H9 (cell line): ENCODE data around the gene SPTAN1. TPM values are rescaled to one million over a fixed set of nuclear protein-coding genes. Genes with fewer than 3 reads are reported as not detected.

Source experiments
- DNase-seq: peaks from one replicate; pipeline ENCODE4 v3.0.0-alpha.2; 2017
- H2AFZ ChIP-seq: one replicate; pipeline ENCODE4 v1.6.1; 2013; ENCODE audit warnings: mild to moderate bottlenecking, low read length, control low read depth, moderate library complexity
- H2AK5ac ChIP-seq: 2 replicates; pipeline ENCODE4 v1.6.1; 2013; ENCODE audit warnings: low read length, control low read depth, mixed read lengths; ENCODE audit not compliant: insufficient read length
- H2BK120ac ChIP-seq: one replicate; pipeline ENCODE4 v1.6.1; 2013; ENCODE audit warnings: low read depth, mild to moderate bottlenecking, low read length, control low read depth, inconsistent platforms; ENCODE audit not compliant: poor library complexity, severe bottlenecking
- H2BK12ac ChIP-seq: 2 replicates; pipeline ENCODE4 v1.6.1; 2013; ENCODE audit warnings: low read length, control low read depth, mixed read lengths, low read depth; ENCODE audit not compliant: insufficient read length
- H2BK15ac ChIP-seq: 2 replicates; pipeline ENCODE4 v1.6.1; 2013; ENCODE audit warnings: low read depth, low read length, control low read depth
- H2BK20ac ChIP-seq: one replicate; pipeline ENCODE4 v1.6.1; 2013; ENCODE audit warnings: low read depth, mild to moderate bottlenecking, low read length, control low read depth, inconsistent platforms; ENCODE audit not compliant: poor library complexity, severe bottlenecking
- H2BK5ac ChIP-seq: 2 replicates; pipeline ENCODE4 v1.6.1; 2013; ENCODE audit warnings: low read length, control low read depth, mixed read lengths; ENCODE audit not compliant: insufficient read length
- H3K14ac ChIP-seq: 2 replicates; pipeline ENCODE4 v1.6.1; 2013; ENCODE audit warnings: low read length, control low read depth; ENCODE audit not compliant: insufficient read depth
- H3K18ac ChIP-seq: 2 replicates; pipeline ENCODE4 v1.6.1; 2013; ENCODE audit warnings: low read depth, mild to moderate bottlenecking, mixed read lengths, low read length, control low read depth; ENCODE audit not compliant: insufficient read length
- H3K23ac ChIP-seq: 2 replicates; pipeline ENCODE4 v1.6.1; 2013; ENCODE audit warnings: low read length, control low read depth, mixed read lengths, low read depth; ENCODE audit not compliant: insufficient read length
- H3K23me2 ChIP-seq: 2 replicates; pipeline ENCODE4 v1.6.1; 2013; ENCODE audit warnings: low read depth, mild to moderate bottlenecking, mixed read lengths, low read length, control low read depth; ENCODE audit not compliant: insufficient read length, poor library complexity, severe bottlenecking
- H3K27ac ChIP-seq: 2 replicates; pipeline ENCODE4 v1.5.1; 2013; ENCODE audit warnings: low read length, control low read depth, mixed read lengths, low read depth; ENCODE audit not compliant: insufficient read length
- H3K27me3 ChIP-seq: 2 replicates; pipeline ENCODE4 v1.6.1; 2013; ENCODE audit warnings: low read length, control low read depth, inconsistent platforms; ENCODE audit not compliant: insufficient read depth
- H3K4ac ChIP-seq: 2 replicates; pipeline ENCODE4 v1.6.1; 2013; ENCODE audit warnings: low read depth, mild to moderate bottlenecking, control low read depth, inconsistent platforms, low read length, moderate library complexity
- H3K4me1 ChIP-seq: 2 replicates; pipeline ENCODE4 v1.6.1; 2013; ENCODE audit warnings: low read length, control low read depth, inconsistent platforms; ENCODE audit not compliant: insufficient read depth
- H3K4me2 ChIP-seq: 2 replicates; pipeline ENCODE4 v1.6.1; 2013; ENCODE audit warnings: low read length, control low read depth, mixed read lengths; ENCODE audit not compliant: insufficient read length, insufficient read depth
- H3K56ac ChIP-seq: 2 replicates; pipeline ENCODE4 v1.6.1; 2013; ENCODE audit warnings: low read depth, mild to moderate bottlenecking, mixed read lengths, low read length, control low read depth; ENCODE audit not compliant: insufficient read length
- H3K79me1 ChIP-seq: 2 replicates; pipeline ENCODE4 v1.6.1; 2013; ENCODE audit warnings: low read depth, mild to moderate bottlenecking, moderate library complexity, low read length, control low read depth, inconsistent platforms; ENCODE audit not compliant: insufficient read depth, poor library complexity, severe bottlenecking
- H3K79me2 ChIP-seq: 2 replicates; pipeline ENCODE4 v1.6.1; 2013; ENCODE audit warnings: low read length, control low read depth, inconsistent platforms; ENCODE audit not compliant: insufficient read depth
- H3K9ac ChIP-seq: 2 replicates; pipeline ENCODE4 v1.6.1; 2013; ENCODE audit warnings: low read length, control low read depth, mixed read lengths; ENCODE audit not compliant: insufficient read length; ENCODE audit errors: extremely low read depth
- H3K9me3 ChIP-seq: one replicate; pipeline ENCODE4 v1.6.1; 2013; ENCODE audit warnings: low read depth, low read length, inconsistent platforms; ENCODE audit not compliant: control insufficient read depth
- H3T11ph ChIP-seq: one replicate; pipeline ENCODE4 v1.6.1; 2013; ENCODE audit warnings: mild to moderate bottlenecking, low read length, control low read depth, inconsistent platforms
- H4K20me1 ChIP-seq: one replicate; pipeline ENCODE4 v1.6.1; 2013; ENCODE audit not compliant: control insufficient read depth, insufficient read length, insufficient read depth
- H4K5ac ChIP-seq: 2 replicates; pipeline ENCODE4 v1.6.1; 2013; ENCODE audit warnings: low read depth, mild to moderate bottlenecking, mixed read lengths, low read length, control low read depth; ENCODE audit not compliant: insufficient read length
- H4K8ac ChIP-seq: replicated peaks from 2 replicates; pipeline ENCODE4 v1.6.1; 2013; ENCODE audit warnings: low read length, control low read depth, mixed read lengths, low read depth; ENCODE audit not compliant: insufficient read length
- H4K91ac ChIP-seq: 2 replicates; pipeline ENCODE4 v1.6.1; 2013; ENCODE audit warnings: low read depth, mild to moderate bottlenecking, moderate library complexity, mixed read lengths, low read length, control low read depth; ENCODE audit not compliant: insufficient read length
- H3K27ac Mint-ChIP-seq, 3 experiments: 2 replicates in 2 of 3; 3 replicates in 1 of 3; pipeline ENCODE4 v1.8.0; 2020 to 2021; ENCODE audit warnings: mixed read lengths in 3 of 3, mild to moderate bottlenecking in 1 of 3, moderate library complexity in 1 of 3
- H3K27me3 Mint-ChIP-seq: 2 replicates; pipeline ENCODE4 v1.8.0; 2021; ENCODE audit warnings: low read depth, mild to moderate bottlenecking, moderate library complexity, mixed read lengths
- H3K36me3 Mint-ChIP-seq, 3 experiments: 2 replicates in 2 of 3; 3 replicates in 1 of 3; pipeline ENCODE4 v1.8.0; 2020 to 2021; ENCODE audit warnings: low read depth in 3 of 3, mixed read lengths in 3 of 3; ENCODE audit not compliant: insufficient read depth in 1 of 3
- H3K4me1 Mint-ChIP-seq, 2 experiments: 2 replicates each; pipeline ENCODE4 v1.8.0; 2020; ENCODE audit warnings: mixed read lengths in 2 of 2
- H3K4me3 Mint-ChIP-seq, 2 experiments: 2 replicates in 1 of 2; 3 replicates in 1 of 2; pipeline ENCODE4 v1.8.0; 2020 to 2021; ENCODE audit warnings: mild to moderate bottlenecking in 2 of 2, mixed read lengths in 2 of 2, moderate library complexity in 1 of 2
- H3K9me3 Mint-ChIP-seq, 2 experiments: 2 replicates in 1 of 2; 3 replicates in 1 of 2; pipeline ENCODE4 v1.8.0; 2020; ENCODE audit warnings: mild to moderate bottlenecking in 2 of 2, mixed read lengths in 2 of 2, moderate library complexity in 1 of 2
- CTCF ChIP-seq: fragments of 200-600 bp; sonication (generic); conservative IDR thresholded peaks from 3 replicates; pipeline ENCODE4 v1.8.0; 2021; ENCODE audit warnings: antibody characterized with exemption, mild to moderate bottlenecking
- WGBS: extraction: QIAGEN DNeasy Blood & Tissue Kit; methylation state at CpG from one replicate; pipeline ENCODE4 v1.1.7; 2013; ENCODE audit warnings: missing lambda C conversion rate, low lambda C conversion rate, mixed read lengths; ENCODE audit not compliant: insufficient read length; ENCODE audit errors: extremely low coverage; 5-methylcytosine and 5-hydroxymethylcytosine counted together
- total RNA-seq: library from RNA; stranded (reverse); gene quantifications from 2 replicates; pipeline ENCODE4 v1.2.1, GENCODE V29; 2021

Gene SPTAN1
- total RNA-seq, 1 experiment from 2014 or later, result 213 TPM

- TF ChIP-seq CTCF, result no peak
- H3K4ac ChIP-seq, result no peak overlapping the region
- no peak overlapping the region for H3K9ac ChIP-seq
- H3K79me2 ChIP-seq, result no peaks in the 10 kb centered on the region
- no peaks in the 10 kb centered on the region for H3K27me3 ChIP-seq
- no peak overlapping the region for H3K4me3 Mint-ChIP-seq
- no peaks in the 10 kb centered on the region for H4K20me1 ChIP-seq
- WGBS, result no CpG with 5 or more reads among the region's 10 CpGs
- no peaks in the 10 kb centered on the region for H3K9me3 Mint-ChIP-seq
- H4K8ac ChIP-seq, result no peak overlapping the region
- H2BK12ac ChIP-seq, result no peak overlapping the region
- DNase-seq, result no peak
- no peak overlapping the region for H3K23ac ChIP-seq
- 0 out of 4 replicates have a peak, but pooled peaks cover 0 to 4% of the 10 kb centered on the region in 2 experiments for H3K4me1 Mint-ChIP-seq
- no peak overlapping the region for H2AFZ ChIP-seq
- H3K27ac ChIP-seq, result no peak overlapping the region
- no peak overlapping the region for H3K18ac ChIP-seq
- no peaks in the 10 kb centered on the region for H3K4me1 ChIP-seq
- H3K14ac ChIP-seq, result no peak overlapping the region
- H3K27ac Mint-ChIP-seq, result peak overlapping the region in 2 of 3 experiments; percentile 80 to 83; a peak in 4 of 7 replicates
- no peaks in the 10 kb centered on the region for H3K23me2 ChIP-seq
- H3K9me3 ChIP-seq, result no peaks in the 10 kb centered on the region
- no peaks in the 10 kb centered on the region for H3K79me1 ChIP-seq
- H3K27me3 Mint-ChIP-seq, result no peaks in the 10 kb centered on the region
- H3T11ph ChIP-seq, result no peak overlapping the region
- H4K91ac ChIP-seq, result no peak overlapping the region
- H3K36me3 Mint-ChIP-seq, result peaks cover 32 to 86% (median 73%) of the 10 kb centered on the region in 3 experiments
- no peak overlapping the region for H4K5ac ChIP-seq
- no peak overlapping the region for H2AK5ac ChIP-seq
- H3K56ac ChIP-seq, result no peak overlapping the region
- no peak overlapping the region for H2BK120ac ChIP-seq
- no peak overlapping the region for H2BK20ac ChIP-seq
- H3K4me2 ChIP-seq, result no peak overlapping the region
- H2BK5ac ChIP-seq, result no peak overlapping the region
- H2BK15ac ChIP-seq, result no peak overlapping the region
Measured at GRCh38 chr9:128629136-128629535, 76.7 kb downstream of the SPTAN1 start.
